Measurements from ENCODE around the gene CBLB.

CBLB gene

DNA sequence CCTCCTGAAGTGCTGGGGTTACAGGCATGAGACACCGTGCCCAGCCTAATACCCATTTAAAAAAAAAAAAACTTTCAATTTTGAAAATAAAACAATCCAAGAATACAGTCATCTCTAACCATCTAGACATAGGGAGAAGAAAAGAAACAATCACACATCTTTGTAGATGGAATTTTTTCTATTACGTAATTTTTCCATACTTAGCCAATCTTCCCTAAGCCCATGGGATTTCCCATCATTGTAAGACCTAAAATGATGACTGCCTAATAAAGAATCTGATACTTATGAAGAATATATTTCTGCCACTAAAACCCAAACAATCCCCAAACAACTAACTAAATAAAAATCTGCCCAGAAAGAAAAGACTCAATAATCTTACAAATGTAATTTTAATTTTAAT is 88.7 kb downstream of the CBLB start:
- no peak for TF ChIP-seq POLR2AphosphoS5 (IDR thresholded peaks at IDR 0.05; ENCODE audit: borderline replicate concordance, low read depth, low read length)
- no peak for TF ChIP-seq EZH2 (IDR thresholded peaks at IDR 0.05)
- no peak for TF ChIP-seq FOXP2 (optimal IDR thresholded peaks at IDR 0.05; ENCODE audit: control extremely low read depth, extremely low read length, insufficient read depth)
- DNase-seq (ENCODE audit: low read depth, low spot score) = no peak
- Histone ChIP-seq H3K9me3 (ENCODE audit: low read depth, low read length) (no peaks in the 10 kb centered on the region), H3K36me3 (ENCODE audit: insufficient read depth, low read length) (no peaks in the 10 kb centered on the region), H3K9ac (ENCODE audit: insufficient read length) (no peak overlapping the region), H3K27ac (no peak overlapping the region), H3K4me3 (no peak overlapping the region)

DNA sequence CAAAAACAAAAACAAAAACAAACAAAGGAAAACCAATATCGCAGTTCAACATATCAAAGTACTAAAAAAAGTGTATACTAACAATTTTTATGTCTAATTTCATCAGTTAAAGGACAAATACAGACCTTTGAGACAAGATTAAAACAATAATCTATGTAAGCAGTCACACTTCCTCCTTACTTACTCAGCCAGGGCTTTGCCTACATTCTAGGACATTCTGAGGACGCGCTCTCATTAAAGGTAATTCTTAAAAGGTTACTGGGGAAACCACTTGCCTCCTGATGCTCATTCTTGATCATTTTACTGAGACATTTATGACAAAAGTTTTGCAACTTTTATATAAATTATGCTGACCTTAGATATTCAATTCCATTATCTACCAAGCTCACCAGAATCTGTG is 93.4 kb downstream of the CBLB start:
- TF ChIP-seq EZH2 (IDR thresholded peaks at IDR 0.05) (no peak), POLR2AphosphoS5 (IDR thresholded peaks at IDR 0.05; ENCODE audit: borderline replicate concordance, low read depth, low read length) (no peak), FOXP2 (optimal IDR thresholded peaks at IDR 0.05; ENCODE audit: control extremely low read depth, extremely low read length, insufficient read depth) (no peak)
- no peaks in the 10 kb centered on the region for H3K9me3 ChIP-seq (ENCODE audit: low read depth, low read length)
- no peaks in the 10 kb centered on the region for H3K36me3 ChIP-seq (ENCODE audit: insufficient read depth, low read length)
- H3K9ac ChIP-seq (ENCODE audit: insufficient read length) = no peak overlapping the region
- H3K27ac ChIP-seq = no peak overlapping the region
- no peak for DNase-seq (ENCODE audit: low read depth, low spot score)
- no peak overlapping the region for H3K4me3 ChIP-seq

DNA sequence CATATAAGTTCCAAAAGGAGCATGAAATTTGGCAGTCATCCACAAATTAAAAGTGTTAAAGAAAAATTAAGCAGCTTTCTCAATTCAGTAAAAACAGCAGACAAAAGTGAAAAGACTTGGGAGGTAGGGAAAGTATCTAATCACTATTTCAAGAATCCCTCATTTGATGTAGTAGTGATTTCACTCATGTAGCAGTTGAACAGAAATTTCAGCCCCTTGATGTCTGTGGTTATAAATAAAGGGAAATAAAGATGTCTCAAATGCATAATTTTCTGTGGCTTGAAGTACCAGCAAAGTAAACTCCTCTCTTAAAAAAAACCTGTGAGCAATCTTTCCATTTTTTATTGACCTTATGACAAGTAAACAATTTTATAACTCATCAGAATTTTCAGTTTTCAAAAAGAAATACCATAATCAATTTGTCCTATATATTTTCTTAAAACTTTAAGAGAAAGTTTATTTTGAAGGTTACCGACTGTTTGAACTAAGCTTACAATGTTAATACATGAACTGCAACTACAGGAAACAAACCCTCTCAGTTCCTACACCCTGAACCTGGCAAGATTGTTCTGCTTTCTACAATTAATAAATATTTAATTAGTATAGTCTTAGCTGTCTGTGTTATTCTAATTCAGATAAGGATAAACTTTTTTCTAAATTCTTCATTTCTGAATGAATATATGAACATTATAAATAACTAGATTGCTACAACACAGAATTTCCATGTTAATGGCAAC is 94.2 kb downstream of the CBLB start:
- Histone ChIP-seq H3K9ac (ENCODE audit: insufficient read length) (no peak overlapping the region), H3K27ac (no peak overlapping the region), H3K36me3 (ENCODE audit: insufficient read depth, low read length) (no peaks in the 10 kb centered on the region), H3K9me3 (ENCODE audit: low read depth, low read length) (no peaks in the 10 kb centered on the region), H3K4me3 (no peak overlapping the region)
- no peak for DNase-seq (ENCODE audit: low read depth, low spot score)
- TF ChIP-seq EZH2 (IDR thresholded peaks at IDR 0.05) = no peak
- no peak for TF ChIP-seq POLR2AphosphoS5 (IDR thresholded peaks at IDR 0.05; ENCODE audit: borderline replicate concordance, low read depth, low read length)
- no peak for TF ChIP-seq FOXP2 (optimal IDR thresholded peaks at IDR 0.05; ENCODE audit: control extremely low read depth, extremely low read length, insufficient read depth)

DNA sequence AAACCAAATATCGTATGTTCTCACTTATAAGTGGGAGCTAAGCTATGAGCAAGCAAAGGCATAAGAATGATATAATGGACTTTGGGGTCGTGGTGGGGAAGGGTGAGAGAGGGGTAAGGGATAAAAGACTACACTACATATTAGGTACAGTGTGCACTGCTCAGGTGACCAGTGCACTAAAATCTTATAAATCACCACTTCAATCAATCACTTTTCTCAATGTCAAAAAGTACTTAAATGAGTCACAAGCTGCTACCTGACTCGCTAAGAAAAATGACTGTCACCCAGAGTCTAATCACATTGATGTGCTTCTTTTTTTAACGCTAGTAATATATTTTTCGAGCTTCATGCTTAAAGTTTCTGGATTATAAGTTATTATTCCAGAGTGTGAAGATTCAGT is 95.5 kb downstream of the CBLB start:
- Histone ChIP-seq H3K27ac (no peak overlapping the region), H3K9me3 (ENCODE audit: low read depth, low read length) (no peaks in the 10 kb centered on the region), H3K9ac (ENCODE audit: insufficient read length) (no peak overlapping the region), H3K36me3 (ENCODE audit: insufficient read depth, low read length) (no peaks in the 10 kb centered on the region), H3K4me3 (no peak overlapping the region)
- no peak for DNase-seq (ENCODE audit: low read depth, low spot score)
- TF ChIP-seq FOXP2 (optimal IDR thresholded peaks at IDR 0.05; ENCODE audit: control extremely low read depth, extremely low read length, insufficient read depth) (no peak), EZH2 (IDR thresholded peaks at IDR 0.05) (no peak), POLR2AphosphoS5 (IDR thresholded peaks at IDR 0.05; ENCODE audit: borderline replicate concordance, low read depth, low read length) (no peak)

DNA sequence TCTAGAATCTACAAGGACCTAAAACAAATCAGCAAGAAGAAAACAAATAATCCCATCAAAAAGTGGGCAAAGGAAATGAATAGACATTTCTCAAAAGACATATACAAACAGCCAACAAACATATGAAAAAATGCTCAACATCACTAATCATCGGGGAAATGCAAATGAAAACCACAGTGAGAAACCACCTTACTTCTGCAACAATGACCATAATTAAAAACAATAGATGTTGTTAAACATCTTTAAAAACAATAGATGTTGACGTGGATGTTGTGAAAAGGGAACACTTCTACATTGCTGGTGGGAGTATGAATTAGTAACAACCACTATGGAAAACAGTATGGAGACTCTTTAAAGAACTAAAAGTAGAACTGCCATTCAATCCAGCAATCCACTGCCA is 96.2 kb downstream of the CBLB start:
- no peak overlapping the region for H3K9ac ChIP-seq (ENCODE audit: insufficient read length)
- H3K9me3 ChIP-seq (ENCODE audit: low read depth, low read length) = no peaks in the 10 kb centered on the region
- TF ChIP-seq POLR2AphosphoS5 (IDR thresholded peaks at IDR 0.05; ENCODE audit: borderline replicate concordance, low read depth, low read length) (no peak), EZH2 (IDR thresholded peaks at IDR 0.05) (no peak), FOXP2 (optimal IDR thresholded peaks at IDR 0.05; ENCODE audit: control extremely low read depth, extremely low read length, insufficient read depth) (no peak)
- no peak overlapping the region for H3K27ac ChIP-seq
- no peak for DNase-seq (ENCODE audit: low read depth, low spot score)
- H3K36me3 ChIP-seq (ENCODE audit: insufficient read depth, low read length) = no peaks in the 10 kb centered on the region
- no peak overlapping the region for H3K4me3 ChIP-seq

DNA sequence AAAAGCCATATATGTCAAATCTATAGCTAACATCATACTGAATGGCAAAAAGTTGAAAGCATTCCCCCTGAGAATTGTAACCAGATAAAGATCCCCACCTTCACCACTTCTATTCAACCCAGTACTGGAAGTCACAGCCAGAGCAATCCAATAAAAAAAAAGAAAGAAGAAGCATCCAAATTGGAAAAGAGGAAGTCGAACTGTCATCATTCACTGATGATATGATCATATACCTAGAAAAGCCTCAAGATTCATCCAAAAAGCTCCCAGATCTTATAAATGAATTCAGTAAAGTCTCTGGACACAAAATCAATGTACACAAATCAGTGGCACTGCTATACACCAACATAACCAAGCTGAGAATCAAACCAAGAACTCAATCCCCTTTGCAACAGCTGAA is 97.4 kb downstream of the CBLB start:
- TF ChIP-seq EZH2 (IDR thresholded peaks at IDR 0.05) (no peak), FOXP2 (optimal IDR thresholded peaks at IDR 0.05; ENCODE audit: control extremely low read depth, extremely low read length, insufficient read depth) (no peak), POLR2AphosphoS5 (IDR thresholded peaks at IDR 0.05; ENCODE audit: borderline replicate concordance, low read depth, low read length) (no peak)
- Histone ChIP-seq H3K27ac (no peak overlapping the region), H3K9me3 (ENCODE audit: low read depth, low read length) (no peaks in the 10 kb centered on the region), H3K9ac (ENCODE audit: insufficient read length) (no peak overlapping the region), H3K4me3 (no peak overlapping the region), H3K36me3 (ENCODE audit: insufficient read depth, low read length) (no peaks in the 10 kb centered on the region)
- no peak for DNase-seq (ENCODE audit: low read depth, low spot score)

DNA sequence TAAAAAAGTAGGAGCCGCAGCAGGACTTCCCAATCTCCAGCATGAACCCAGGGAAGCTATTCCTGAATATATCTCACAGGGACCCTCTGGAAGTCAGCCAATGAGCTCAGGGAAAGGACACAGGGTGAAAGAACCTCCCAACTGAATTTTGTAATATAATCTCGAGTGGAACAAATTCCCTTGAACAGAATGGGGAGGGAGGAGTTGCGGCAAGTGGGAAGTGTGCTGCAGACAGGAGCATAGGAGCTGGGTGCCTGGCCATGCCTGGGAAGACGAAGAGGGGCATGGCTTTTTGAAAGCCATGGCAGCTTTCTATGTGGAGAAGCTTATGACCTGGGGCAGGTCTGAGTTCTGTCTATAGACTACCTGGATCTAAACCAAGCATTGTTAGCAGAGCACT is 98.4 kb downstream of the CBLB start:
- TF ChIP-seq FOXP2 (optimal IDR thresholded peaks at IDR 0.05; ENCODE audit: control extremely low read depth, extremely low read length, insufficient read depth) (no peak), POLR2AphosphoS5 (IDR thresholded peaks at IDR 0.05; ENCODE audit: borderline replicate concordance, low read depth, low read length) (no peak), EZH2 (IDR thresholded peaks at IDR 0.05) (no peak)
- Histone ChIP-seq H3K27ac (no peak overlapping the region), H3K4me3 (no peak overlapping the region), H3K9me3 (ENCODE audit: low read depth, low read length) (no peaks in the 10 kb centered on the region), H3K9ac (ENCODE audit: insufficient read length) (no peak overlapping the region), H3K36me3 (ENCODE audit: insufficient read depth, low read length) (no peaks in the 10 kb centered on the region)
- no peak for DNase-seq (ENCODE audit: low read depth, low spot score)

DNA sequence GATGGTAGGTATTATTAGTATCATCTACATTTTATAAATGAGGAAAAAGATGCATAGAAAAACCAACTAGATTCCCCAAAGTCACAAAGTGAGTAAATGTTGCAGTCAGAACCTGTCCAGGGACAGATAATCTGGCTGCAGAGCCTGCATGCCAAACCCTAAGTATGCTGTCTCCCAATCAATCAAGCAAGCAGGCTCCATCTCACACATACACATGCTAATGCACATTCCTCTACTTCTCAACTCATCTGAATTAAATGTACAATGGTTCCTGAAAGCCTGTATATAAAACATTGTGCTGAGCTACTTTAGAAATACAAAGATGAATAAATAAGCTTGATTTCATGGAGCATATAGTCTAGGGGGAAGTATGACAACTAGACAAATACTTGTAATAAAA is 101.0 kb downstream of the CBLB start:
- TF ChIP-seq POLR2AphosphoS5 (IDR thresholded peaks at IDR 0.05; ENCODE audit: borderline replicate concordance, low read depth, low read length) = no peak
- no peak for TF ChIP-seq EZH2 (IDR thresholded peaks at IDR 0.05)
- TF ChIP-seq FOXP2 (optimal IDR thresholded peaks at IDR 0.05; ENCODE audit: control extremely low read depth, extremely low read length, insufficient read depth) = no peak
- H3K9ac ChIP-seq (ENCODE audit: insufficient read length) = no peak overlapping the region
- no peak overlapping the region for H3K4me3 ChIP-seq
- H3K9me3 ChIP-seq (ENCODE audit: low read depth, low read length) = no peaks in the 10 kb centered on the region
- no peak overlapping the region for H3K27ac ChIP-seq
- no peaks in the 10 kb centered on the region for H3K36me3 ChIP-seq (ENCODE audit: insufficient read depth, low read length)
- no peak for DNase-seq (ENCODE audit: low read depth, low spot score)

DNA sequence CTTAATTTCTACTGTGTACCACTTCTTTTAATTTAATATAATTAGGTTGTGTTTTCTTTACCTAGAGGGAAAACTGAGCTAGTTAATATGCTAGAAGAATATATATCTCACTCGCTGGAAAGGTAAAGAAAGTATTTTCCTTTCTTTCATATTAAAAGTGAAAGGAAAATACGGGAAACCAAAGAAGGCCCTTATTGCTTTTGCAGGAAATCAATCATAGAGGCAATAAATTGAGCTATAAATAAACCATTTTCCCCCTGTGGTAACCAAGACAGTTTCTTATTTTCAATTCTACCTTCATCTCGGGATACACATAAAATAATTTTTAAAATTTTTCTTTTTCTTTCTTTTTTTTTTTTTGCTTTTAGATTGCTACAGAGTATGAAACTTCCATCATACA is 101.6 kb downstream of the CBLB start:
- no peak overlapping the region for H3K27ac ChIP-seq
- TF ChIP-seq POLR2AphosphoS5 (IDR thresholded peaks at IDR 0.05; ENCODE audit: borderline replicate concordance, low read depth, low read length) = no peak
- TF ChIP-seq EZH2 (IDR thresholded peaks at IDR 0.05) = no peak
- TF ChIP-seq FOXP2 (optimal IDR thresholded peaks at IDR 0.05; ENCODE audit: control extremely low read depth, extremely low read length, insufficient read depth) = no peak
- H3K4me3 ChIP-seq = no peak overlapping the region
- H3K9ac ChIP-seq (ENCODE audit: insufficient read length) = no peak overlapping the region
- no peaks in the 10 kb centered on the region for H3K9me3 ChIP-seq (ENCODE audit: low read depth, low read length)
- DNase-seq (ENCODE audit: low read depth, low spot score) = no peak
- H3K36me3 ChIP-seq (ENCODE audit: insufficient read depth, low read length) = no peaks in the 10 kb centered on the region
